HEK293T (cell line): Measurements from ENCODE around the gene ADAMTS17.

ENCODE experiments used
- ELF4 ChIP-seq: fragments of 450-650 bp; IDR thresholded peaks from 2 replicates; pipeline ENCODE4 v1.6.1; 2017; ENCODE audit warnings: antibody characterized with exemption
- FOXK2 ChIP-seq: fragments of 450-650 bp; IDR thresholded peaks from 2 replicates; pipeline ENCODE4 v1.6.1; 2016; ENCODE audit warnings: mild to moderate bottlenecking
- HDGF ChIP-seq: fragments of 450-650 bp; IDR thresholded peaks from 2 replicates; pipeline ENCODE4 v1.6.1; 2017; ENCODE audit warnings: antibody characterized with exemption, borderline replicate concordance
- SP1 ChIP-seq: fragments of 450-650 bp; IDR thresholded peaks from 2 replicates; pipeline ENCODE4 v1.6.1; 2017
- TARDBP ChIP-seq: fragments of 450-650 bp; IDR thresholded peaks from 2 replicates; pipeline ENCODE4 v1.6.1; 2016
- ZNF384 ChIP-seq: fragments of 450-650 bp; IDR thresholded peaks from 2 replicates; pipeline ENCODE4 v1.6.1; 2016
- TF ChIP-seq, protein P1 (sequence below): fragments of 450-650 bp; IDR thresholded peaks from 2 replicates; pipeline ENCODE4 v1.6.1; 2016

DNA sequence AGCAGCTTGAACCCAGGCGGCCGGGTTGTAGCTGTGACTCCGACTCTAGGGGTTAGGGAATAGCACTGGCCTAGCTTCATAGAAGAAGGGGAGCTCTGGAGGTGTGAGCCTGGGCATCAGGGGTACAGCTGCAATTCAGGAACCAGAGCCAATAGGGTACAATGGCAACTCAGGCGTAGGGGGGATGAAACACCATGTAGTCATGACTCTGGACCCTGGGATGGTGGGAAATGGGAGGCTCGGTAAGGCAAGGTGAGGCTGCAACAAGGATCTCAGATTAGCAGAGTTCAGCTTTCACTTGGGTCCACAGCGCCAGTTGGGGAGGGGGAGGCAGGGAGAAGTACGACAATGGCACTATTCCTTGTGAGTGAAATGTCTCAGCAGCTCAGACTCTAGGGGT, 398.3 kb downstream of the ADAMTS17 start:
- TF ChIP-seq ZNF384 (no peak), TARDBP (no peak), FOXK2 (no peak), SP1 (no peak), HDGF (no peak), ELF4 (no peak)
- TF ChIP-seq, protein P1, sequence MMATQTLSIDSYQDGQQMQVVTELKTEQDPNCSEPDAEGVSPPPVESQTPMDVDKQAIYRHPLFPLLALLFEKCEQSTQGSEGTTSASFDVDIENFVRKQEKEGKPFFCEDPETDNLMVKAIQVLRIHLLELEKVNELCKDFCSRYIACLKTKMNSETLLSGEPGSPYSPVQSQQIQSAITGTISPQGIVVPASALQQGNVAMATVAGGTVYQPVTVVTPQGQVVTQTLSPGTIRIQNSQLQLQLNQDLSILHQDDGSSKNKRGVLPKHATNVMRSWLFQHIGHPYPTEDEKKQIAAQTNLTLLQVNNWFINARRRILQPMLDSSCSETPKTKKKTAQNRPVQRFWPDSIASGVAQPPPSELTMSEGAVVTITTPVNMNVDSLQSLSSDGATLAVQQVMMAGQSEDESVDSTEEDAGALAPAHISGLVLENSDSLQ: no peak
